ENCODE results near the gene PSMD2. TPM values are rescaled to one million over a fixed set of nuclear protein-coding genes. Genes with fewer than 3 reads are reported as not detected.

PSMD2 gene
- total RNA-seq, 1 experiment from 2014 or later, result 536 TPM

- ChIA-PET POLR2A (no interaction called here), CTCF (interaction anchor here (0.7 kb wide), 1 partner anchor 27 kb away, joined by 3 read pairs; no protein-coding TSS in a partner anchor)
- H3K4me1 ChIP-seq (ENCODE audit: control insufficient read depth, insufficient read depth, low read length), result 0 out of 2 replicates have a peak, but pooled peaks cover 4% of the 10 kb centered on the region
- H3K4me3 ChIP-seq (ENCODE audit: low read depth in 2 of 2, low read length in 2 of 2), result no peak overlapping the region
- no peak overlapping the region for H3K27ac ChIP-seq (ENCODE audit: low read length)
- H3K9me3 ChIP-seq (ENCODE audit: control insufficient read depth, insufficient read depth, low read depth, low read length), result no peaks in the 10 kb centered on the region
- no peaks in the 10 kb centered on the region for H3K36me3 ChIP-seq (ENCODE audit: control insufficient read depth, insufficient read depth, low read length)
- in situ Hi-C loops (cut with HindIII; ENCODE audit: low pct_unique_long_range_greater_than_20kb, low sequenced_read_pairs), result no loop called here
- no TSS peak for BruUV-seq (replicated peaks)
- ATAC-seq, result peak; percentile 1; the same call in 1 of the 2 replicates
- intact Hi-C loops (cut with micrococcal nuclease; ENCODE audit: unreplicated experiment), result no loop called here
- no peak for DNase-seq (ENCODE audit: low read depth, low spot score)
- H3K27me3 ChIP-seq (ENCODE audit: control insufficient read depth, insufficient read depth, low read length), result no peaks in the 10 kb centered on the region; the same call in 1 of the 2 replicates
- TF ChIP-seq TCF7L2 (IDR thresholded peaks at IDR 0.05; ENCODE audit: low read depth, low read length) (no peak), CTCF (IDR thresholded peaks at IDR 0.05) (no peak)
These were observed 39.6 kb upstream of the PSMD2 start for GRCh38 chr3:184259396-184259877.

GRCh38 chr3:184259878-184260723 lies 38.9 kb upstream of the PSMD2 start:
- Histone ChIP-seq H3K9me3 (ENCODE audit: control insufficient read depth, insufficient read depth, low read depth, low read length) (no peaks in the 10 kb centered on the region), H3K36me3 (ENCODE audit: control insufficient read depth, insufficient read depth, low read length) (no peaks in the 10 kb centered on the region), H3K4me3 (ENCODE audit: low read depth in 2 of 2, low read length in 2 of 2) (peak overlapping the region; percentile 47 to 54), H3K27me3 (ENCODE audit: control insufficient read depth, insufficient read depth, low read length) (no peaks in the 10 kb centered on the region; the same call in 1 of the 2 replicates), H3K27ac (ENCODE audit: low read length) (no peak overlapping the region), H3K4me1 (ENCODE audit: control insufficient read depth, insufficient read depth, low read length) (0 out of 2 replicates have a peak, but pooled peaks cover 4% of the 10 kb centered on the region)
- DNase-seq (ENCODE audit: low read depth, low spot score) (no peak), ATAC-seq (peak; percentile 57)
- CTCF ChIA-PET, result interaction anchor here (0.6 to 1.8 kb wide), 3 partner anchors 10 to 29 kb away, joined by 3 to 8 read pairs (median 5); partner anchors contain the start of gene EEF1AKMT4
- TF ChIP-seq CTCF (IDR thresholded peaks at IDR 0.05), result no peak
- no peak for TF ChIP-seq TCF7L2 (IDR thresholded peaks at IDR 0.05; ENCODE audit: low read depth, low read length)
- TF ChIP-seq REST (IDR thresholded peaks at IDR 0.05; ENCODE audit: insufficient read depth in 1 of 2, low read depth in 2 of 2, low read length in 1 of 2), result peak; percentile 75 to 91
- 0 out of 2 replicates have a peak, but pooled peaks have one; percentile 44 for TF ChIP-seq SIN3A (IDR thresholded peaks at IDR 0.05; ENCODE audit: borderline replicate concordance, insufficient read depth, low read depth, low read length)
- in situ Hi-C loops (cut with HindIII; ENCODE audit: low pct_unique_long_range_greater_than_20kb, low sequenced_read_pairs) (no loop called here), intact Hi-C loops (cut with micrococcal nuclease; ENCODE audit: unreplicated experiment) (no loop called here)
- BruUV-seq (replicated peaks), result no TSS peak
- POLR2A ChIA-PET, result no interaction called here

All from Panc1 (cell line).